Right lobe of liver (tissue), 4 donors: ENCODE data around the gene SEC63.
"Not testable (repeated sequence)": the region's sequence is repeated elsewhere in the genome, so short reads cannot be mapped to it uniquely, and the experiment has no call there.

Source experiments
- CTCF ChIP-seq, 4 donors: fragments of 200-600 bp in 3 of 4; fragments of 450-650 bp in 1 of 4; IDR thresholded peaks; one replicate each; pipeline versions ENCODE4 v1.5.1 to v1.8.0; 2016 to 2022; ENCODE audit warnings: antibody characterized with exemption in 4 of 4, mild to moderate bottlenecking in 2 of 4
- POLR2A ChIP-seq: fragments of 450-650 bp; IDR thresholded peaks from one replicate; pipeline ENCODE4 v1.6.1; 2017; ENCODE audit warnings: antibody characterized with exemption, mild to moderate bottlenecking
- donor health status: DM: no; HTN: no; CAD: no.
- donor health status: DM: no; HTN: no; CAD: no.
- donor health status: DM: no; HTN: yes; CAD: no.

- not testable (repeated sequence) for TF ChIP-seq CTCF (IDR thresholded peaks at IDR 0.05); POLR2A
These were observed 97.0 kb downstream of the SEC63 start for GRCh38 chr6:107860963-107861362.
